DMS 273 (cell line): ENCODE results near the gene CDC42EP5.
"Not testable (repeated sequence)": the region's sequence is repeated elsewhere in the genome, so short reads cannot be mapped to it uniquely, and the experiment has no call there.

ENCODE experiments used
- DNase-seq: peaks from one replicate; lab custom pipeline; 2025; ENCODE audit not compliant: unreplicated experiment; lab: John Stamatoyannopoulos, UW

CDC42EP5 gene

DNA sequence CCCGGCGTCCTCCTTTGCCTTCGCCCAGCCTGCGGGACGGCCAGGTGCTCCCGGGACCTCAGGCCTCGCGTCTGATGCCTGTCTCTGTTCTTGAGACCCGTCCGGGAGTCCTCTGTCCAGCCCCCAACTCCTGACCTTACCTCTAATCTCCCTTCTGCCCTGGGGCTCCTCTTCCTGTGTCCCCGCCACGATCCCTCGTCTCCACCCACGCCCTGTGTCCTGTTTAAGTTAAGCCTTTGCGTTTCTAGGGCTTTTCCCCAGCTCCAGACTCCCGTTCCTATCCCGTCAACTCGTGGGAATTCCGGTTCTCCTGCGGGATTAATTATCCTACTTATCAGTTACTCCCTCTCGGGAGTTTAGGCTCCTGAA lies 23.4 kb downstream of the CDC42EP5 start:
- peak; percentile 64 for DNase-seq

DNA sequence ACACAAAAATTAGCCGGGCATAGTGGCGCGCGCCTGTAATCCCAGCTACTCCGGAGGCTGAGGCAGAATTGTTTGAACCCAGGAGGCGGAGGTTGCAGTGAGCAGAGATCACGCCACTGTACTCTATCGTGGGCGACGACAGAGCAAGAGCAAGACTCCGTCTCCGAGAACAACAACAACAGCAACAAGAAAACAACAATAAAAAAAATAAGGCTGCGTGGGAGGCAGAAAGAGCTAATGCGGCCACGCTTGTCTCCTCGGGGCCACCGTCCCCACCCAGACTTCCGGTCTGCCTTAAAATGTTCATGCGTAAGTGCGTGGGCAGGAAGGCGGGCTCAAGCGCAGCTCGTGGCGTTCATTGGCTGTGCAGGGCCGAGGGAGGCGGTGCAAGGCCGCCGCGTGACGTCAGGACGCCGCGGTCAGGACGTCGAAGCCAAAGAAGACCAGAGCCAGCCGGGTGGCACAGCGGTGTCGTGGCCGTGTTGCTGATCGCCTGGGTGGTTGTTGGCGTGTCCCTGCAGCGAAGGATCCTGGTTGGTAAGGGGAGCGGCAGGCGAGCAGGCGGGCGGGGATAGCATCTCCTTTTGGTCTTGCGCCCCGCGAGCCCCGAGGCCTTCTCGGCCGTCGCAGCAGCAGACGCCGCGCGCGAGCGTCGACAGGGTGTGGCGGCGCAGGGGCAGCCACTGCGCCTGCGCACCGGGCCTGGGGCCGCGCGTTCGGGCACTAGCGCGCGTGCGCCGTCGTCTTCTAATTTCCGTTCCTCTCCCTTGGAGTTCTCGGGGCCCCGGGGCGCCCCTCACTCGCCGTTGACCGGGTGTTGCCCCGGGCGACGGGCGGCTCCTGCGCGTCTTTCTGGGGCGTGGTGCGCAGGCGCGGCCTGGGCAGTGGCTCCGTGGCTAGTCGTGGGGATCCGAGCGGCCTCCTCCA lies 24.1 kb downstream of the CDC42EP5 start, which contains the start of gene LENG8:
LENG8 (plus strand) TSS at position 426 of the 927 bp plus-strand sequence. CDS start 2,146 bp downstream, outside the sequence.
- peak; percentile 98 for DNase-seq

DNA sequence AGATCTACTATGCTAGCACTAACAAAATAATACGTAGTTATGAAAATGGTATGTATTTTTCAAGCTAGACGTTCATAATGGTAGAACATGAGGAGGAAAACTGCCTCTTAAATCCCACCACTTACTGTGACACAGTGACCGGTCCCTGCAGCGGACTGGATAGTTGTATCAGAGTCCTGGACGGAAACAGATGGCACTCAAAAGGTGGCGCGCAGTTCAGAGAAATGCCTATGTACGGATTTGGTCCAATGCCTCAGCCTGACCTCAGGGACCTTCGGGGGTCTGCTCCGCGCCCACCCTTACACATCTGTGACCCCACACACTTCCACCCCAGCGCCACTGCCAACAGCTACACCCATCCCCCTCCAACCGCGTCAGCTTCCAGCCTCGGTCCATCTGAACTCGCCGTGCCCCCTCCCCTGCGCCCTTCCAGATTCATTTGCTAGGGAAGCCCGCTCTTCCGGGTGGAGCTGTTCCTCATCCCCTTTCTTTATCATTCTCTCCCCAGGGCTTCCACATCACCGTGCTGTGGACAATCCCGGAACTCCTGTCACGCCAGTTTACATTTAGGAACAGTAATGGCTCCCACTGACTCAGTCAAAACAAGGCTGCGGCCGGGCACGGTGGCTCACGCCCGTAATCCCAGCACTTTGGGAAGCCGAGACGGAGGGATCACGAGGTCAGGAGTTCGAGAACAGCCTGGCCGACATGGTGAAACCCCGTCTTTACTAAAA lies 24.9 kb downstream of the CDC42EP5 start:
- DNase-seq = peak; percentile 84

DNA sequence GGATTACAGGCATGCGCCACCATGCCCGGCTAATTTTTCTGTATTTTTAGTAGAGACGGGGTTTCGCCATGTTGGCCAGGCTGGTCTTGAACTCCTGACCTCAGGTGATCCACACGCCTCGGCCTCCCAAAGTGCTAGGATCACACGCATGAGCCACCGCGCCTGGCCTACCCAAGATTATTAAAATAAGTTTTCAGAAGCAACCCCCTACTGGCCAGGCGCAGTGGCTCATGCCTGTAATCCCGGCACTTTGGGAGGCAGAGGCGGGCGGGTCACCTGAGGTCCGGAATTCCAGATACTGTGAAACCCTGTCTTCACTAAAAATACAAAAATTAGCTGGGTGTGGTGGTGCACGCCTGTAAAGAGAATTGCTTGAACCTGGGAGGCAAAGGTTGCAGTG lies 26.7 kb downstream of the CDC42EP5 start:
- not testable (repeated sequence) for DNase-seq

DNA sequence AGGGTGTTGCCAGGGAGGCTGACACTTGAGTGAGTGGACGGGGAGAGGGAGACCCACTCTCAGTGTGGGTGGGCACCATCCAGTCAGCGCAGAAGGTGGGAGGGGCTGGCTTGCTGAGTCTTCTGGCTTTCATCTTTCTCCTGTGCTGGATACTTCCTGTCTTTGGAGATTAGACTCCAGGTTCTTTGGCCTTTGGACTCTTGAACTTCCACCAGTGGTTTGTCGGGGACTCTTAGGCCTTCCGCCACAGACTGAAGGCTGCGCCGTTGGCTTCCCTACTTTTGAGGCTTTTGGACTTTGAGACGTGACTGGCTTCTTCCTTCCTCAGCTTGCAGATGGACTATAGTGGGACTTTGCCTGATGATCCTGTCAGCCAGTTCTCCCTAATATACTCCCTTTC lies 28.4 kb downstream of the CDC42EP5 start:
- DNase-seq = no peak

DNA sequence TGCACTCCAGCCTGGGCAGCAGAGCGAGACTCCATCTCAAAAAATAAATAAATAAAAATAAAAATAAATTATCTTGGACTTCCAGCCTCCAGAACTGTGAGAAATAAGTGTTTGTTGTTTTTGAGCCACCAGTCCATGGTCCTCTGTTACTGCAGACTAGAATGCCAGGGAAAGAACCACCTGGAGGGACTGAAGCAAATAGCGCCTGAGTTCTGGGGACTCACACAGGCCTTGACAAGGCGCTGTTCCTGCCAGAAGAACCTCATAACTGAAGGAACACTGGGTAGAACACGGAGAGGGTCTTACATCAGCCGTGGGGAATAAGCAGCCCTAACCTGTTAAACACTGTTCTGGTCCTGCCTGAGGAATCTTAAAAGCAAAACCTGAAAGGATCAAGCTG lies 32.5 kb downstream of the CDC42EP5 start:
- no peak for DNase-seq

DNA sequence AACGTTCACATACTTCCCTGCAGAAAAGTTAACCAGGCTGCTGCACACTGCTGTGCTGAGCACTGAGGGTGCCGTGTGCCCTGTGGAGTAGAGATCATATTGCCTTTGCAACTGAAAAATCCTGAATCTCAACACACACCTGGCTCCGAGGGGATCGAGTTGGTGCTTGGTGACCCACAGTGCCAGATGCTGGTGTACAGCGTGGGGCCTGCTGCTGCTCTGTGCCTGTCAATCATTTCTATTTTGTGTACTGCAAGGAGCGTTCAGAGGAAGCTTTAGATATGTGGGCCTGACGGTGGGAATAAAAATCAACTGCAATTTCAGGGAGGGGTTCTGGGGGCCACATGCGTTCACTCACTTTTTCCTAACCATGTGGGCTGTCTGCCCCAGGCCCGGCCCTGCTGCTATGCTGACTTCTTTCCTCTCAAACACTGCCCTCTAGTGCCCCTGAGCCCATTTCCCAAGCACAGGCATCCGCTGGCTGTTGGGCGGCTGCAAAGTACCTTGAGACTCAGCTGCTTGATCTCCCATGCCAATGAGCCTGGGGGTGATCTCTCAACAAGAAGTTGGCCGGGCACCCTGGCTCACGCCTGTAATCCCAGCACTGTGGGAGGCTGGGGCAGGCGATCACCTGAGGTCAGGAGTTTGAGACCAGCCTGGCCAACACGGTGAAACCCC lies 33.8 kb downstream of the CDC42EP5 start:
- DNase-seq = peak; percentile 72

DNA sequence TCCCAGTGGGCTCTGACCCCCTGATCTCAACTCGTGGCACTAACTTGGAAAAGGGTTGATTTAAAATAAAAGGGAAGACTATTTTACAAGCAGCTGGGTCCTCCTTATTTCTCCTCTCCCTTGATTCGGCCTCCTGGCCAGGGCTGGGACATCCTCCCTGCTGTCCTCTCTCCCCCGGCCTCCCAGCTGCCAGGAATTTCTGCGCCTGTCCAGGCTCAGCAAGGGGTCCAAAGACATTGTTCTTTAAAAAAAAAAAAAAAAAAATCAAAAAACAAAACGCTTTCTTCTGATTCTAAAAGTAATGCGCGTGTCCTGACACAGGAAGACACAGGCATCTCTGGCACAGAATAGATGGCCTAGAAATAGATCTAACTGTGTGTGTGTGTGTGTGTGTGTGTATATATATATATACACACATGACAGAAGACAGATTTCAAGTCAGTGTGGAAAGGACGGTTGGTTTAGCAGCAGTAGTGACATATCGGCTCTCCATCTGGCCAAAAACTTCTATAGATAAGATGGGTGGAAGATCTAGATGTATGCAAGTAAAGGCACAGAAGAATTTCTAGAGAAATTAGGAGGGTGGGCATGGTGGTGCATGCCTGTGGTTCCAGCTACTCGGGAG lies 36.4 kb downstream of the CDC42EP5 start:
- DNase-seq = no peak

DNA sequence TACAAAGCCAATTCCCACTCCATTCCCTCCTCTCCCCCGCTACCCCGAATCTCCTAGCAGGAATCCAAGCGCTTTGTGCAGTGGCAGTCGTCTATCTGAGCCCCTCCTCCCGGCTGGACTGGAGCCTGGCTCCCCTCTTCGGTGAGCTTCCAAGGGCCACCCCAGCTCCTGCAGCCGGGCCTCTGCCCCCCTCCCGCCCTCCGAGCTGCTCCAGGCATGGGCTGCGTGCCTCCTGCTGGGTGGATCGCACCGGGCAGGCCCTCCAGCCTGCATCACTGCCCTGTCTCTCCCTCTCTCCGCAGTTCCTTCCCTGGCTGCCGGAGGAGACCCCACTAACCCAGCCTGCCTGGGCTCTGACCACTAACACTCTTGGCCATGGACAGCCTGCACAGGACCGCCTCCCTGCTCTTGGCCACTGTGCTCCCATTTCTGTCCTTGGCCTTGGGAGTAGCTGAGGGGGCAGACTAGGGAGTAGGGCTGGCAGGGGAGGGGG lies 37.0 kb downstream of the CDC42EP5 start:
- DNase-seq = no peak

DNA sequence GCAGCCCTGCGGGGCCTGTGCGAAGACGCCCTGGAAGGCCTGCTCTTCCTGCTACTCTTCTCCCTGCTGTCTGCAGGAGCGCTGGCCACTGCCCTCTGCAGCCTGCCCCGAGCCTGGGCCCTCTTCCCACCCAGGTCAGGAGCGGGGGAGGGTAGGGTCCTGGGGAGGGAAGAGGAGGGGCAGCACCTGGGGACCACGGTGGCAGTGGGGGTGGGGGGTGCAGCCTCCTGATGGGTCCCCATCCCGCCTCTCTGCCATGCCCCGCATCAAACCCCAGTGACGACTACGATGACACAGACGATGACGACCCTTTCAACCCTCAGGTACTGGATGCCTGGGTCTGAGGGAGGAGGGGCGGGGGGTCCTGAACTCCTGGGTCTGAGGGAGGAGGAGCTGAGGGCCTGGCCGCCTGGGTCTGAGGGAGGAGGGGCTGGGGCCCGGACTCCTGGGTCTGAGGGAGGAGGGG lies 37.5 kb downstream of the CDC42EP5 start:
- DNase-seq = no peak

DNA sequence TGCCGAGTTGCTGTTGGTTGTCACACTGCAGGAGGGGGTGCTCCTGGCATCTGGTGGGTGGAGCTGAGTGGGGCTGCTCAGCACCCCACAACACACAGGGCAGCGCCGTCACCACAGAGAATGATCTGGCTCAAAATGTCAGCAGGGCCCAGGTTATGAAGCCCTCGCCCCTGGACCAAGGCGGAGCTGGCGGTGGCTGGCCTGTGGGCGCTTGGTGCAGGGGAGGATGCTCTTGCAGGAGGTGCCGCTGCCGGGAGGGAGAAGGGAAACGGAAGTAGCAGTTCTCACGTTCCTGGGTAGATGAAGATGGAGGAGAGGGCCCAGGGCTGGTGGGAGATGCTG lies 38.3 kb downstream of the CDC42EP5 start:
- DNase-seq = no peak

DNA sequence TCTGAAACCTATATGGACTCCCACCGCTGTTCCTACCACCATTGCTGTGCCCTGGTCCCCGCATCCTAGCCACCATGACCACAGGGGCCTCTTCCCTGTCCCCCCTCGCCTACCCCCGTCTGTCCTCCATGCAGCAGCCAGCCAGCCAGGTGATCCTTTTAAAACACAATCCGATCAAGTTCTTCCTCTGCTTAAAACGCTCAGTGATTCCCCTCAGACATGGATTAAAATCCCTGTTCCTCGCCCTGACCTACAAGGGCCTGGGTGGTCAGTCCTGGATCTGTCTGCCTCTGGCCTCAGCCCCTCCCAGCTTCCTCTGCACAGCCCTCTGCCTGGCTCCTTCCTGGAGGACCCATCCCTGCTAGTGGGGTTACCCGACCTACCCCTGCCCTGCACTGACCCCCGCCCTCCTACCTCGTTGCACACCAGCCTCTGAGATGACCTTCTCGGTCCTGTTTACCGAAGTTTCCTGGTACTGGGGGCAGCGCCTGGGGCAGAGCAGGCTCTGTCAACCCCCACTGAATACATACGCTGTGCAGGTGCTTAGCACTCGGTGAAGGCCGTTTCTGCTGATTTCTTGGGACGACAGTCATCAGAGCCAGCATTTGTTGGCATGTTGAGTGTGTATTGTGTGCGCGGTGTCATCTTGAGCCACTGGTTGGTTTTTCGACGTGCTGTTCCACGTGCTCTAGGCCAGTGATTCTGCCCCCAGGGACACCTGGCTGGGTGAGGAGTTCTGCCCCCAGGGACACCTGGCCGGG lies 38.8 kb downstream of the CDC42EP5 start:
- DNase-seq = no peak

DNA sequence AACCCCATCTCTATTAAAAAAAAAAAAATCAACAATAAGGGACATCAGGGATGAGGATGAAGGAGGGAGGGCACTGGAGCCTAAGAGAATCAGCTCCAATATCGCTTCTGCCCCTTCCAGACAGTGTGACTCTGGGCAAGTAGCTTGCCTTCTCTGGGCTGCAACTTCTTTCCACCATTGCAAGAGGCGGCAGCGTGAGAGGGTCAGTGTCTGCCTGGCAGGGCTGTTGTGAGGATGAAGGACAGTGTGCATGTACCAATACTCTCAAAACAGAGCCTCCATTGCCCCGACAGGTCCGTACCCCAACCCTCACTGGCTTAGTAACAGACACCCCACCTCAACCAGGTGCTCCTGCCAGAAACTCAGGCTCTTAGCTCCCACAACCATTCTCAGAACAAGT lies 39.4 kb downstream of the CDC42EP5 start:
- DNase-seq = no peak

DNA sequence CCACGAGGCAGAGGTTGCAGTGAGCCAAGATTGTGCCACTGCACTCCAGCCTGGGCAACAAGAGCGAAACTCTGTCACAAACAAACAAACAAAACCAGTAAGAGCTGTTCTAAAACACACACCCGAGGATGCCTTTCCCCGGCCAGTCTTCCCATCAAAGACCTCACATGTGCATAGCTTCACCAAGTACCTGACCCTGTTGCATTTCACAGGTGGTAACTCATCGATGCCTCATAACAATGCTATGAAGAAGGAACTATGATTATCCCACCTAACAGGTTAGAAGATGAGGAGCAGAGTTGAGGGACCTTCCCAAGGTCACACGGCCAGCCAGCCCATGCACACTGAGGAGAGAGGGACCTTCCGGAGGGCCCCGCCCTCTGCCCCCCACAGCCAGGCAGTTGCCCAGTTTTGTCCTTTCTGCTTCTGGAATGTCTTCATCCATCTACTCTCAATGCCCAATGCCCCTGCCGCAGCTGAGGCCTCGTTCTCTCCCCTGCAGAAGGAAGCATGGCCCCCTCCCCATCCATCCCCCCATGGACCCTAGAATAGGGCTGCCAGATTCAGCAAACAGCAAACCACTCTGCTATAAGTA lies 40.9 kb downstream of the CDC42EP5 start:
- DNase-seq = no peak

DNA sequence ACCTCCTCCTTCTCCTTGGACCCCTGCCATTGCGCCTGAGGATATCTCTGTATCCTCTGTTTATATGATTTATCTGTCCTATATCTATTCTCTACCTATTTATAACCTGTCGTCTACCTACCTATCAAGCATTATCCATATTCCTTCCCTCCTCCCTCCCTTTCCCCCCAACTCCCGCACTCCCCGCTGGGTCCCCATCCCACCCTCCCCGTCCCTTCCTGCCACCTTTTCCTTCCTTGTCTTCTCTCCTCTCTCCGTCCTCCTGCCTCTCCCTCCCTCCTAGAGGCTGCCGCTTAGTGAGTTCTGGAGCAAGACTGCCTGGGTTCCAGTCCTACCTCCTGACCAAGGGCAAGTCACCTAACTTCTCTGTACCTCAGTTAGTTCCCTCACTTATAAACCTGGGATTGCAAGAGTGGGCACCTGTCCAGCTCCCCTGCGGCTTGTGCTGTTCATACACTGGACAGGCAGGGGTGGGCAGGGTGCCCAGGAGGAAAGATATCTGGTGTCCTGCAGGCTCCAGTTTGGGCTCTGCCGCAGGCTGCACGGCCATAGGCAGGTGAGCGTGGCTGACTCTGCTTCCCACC lies 41.7 kb downstream of the CDC42EP5 start:
- DNase-seq = peak; percentile 34

DNA sequence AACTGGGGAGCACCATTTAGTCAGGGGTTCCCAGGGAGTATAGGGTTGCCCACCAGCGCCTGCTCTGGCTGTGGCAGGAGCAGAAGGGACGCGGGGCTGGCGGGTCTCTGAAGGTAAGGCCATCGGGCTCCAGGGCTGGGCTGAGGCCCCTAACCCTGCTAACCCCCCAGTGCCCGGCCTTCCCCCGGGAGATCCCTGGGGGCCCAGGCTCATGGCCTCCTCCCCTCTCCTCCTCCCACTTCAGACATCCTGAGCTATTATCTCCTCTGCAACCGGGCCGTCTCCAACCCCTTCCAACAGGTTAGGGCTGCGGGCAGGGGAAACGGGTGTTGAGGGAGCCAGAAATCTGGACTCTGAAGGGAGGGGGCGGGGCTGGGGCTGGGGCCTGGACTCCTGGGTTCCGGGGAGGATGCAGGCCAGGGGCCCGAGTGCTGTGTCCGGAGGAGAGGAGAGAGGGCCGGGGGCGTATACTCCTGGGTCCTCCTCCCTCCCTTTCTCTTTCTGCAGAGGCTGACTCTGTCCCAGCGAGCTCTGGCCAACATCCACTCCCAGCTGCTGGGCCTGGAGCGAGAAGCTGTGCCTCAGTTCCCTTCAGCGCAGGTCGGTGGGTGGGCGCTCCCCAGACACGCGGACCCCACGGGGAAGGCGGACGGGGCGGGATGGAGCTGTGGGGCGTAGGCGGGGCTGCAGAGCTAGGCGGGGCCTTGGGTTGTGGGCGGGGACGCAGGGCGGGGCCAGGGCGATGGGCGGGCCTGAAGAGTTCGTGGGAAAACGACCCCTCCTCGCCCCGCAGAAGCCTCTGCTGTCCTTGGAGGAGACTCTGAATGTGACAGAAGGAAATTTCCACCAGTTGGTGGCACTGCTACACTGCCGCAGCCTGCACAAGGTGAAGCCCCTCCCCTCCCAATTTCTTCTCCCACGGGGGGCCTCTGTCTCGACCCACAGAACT lies 42.5 kb downstream of the CDC42EP5 start:
- peak; percentile 55 for DNase-seq

DNA sequence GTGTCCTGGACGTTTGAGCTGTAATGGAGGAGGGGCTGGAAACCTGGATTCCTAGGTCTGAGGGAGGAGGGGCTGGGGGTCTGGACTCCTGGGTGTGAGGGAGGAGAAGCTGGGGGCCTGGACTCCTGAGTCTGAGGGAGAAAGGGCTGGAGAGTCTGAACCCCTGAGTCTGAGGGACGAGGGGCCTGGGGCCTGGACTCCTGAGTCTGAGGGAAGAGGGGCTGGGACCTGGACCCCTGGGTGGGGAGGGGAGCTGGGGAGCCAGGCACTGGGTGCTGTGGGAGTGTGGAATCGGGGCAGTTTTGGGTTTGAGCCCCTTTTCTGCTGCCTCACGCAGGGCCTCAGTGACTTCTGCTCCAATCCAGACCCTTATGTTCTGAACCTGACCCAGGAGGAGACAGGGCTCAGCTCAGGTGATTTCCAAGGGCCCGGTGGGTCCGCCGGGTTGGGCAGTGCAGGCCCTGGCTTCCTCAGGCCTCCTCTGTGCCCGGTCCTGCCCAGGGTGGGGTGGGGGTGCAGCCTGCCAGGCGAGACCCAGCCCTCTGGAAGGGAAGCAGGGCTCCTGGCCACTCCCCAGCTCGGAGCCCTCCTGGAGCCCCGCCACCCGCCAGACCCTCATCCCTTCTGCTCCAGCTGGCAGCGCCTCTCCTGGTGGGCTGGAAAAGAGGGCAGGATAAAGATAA lies 43.4 kb downstream of the CDC42EP5 start:
- peak; percentile 29 for DNase-seq

DNA sequence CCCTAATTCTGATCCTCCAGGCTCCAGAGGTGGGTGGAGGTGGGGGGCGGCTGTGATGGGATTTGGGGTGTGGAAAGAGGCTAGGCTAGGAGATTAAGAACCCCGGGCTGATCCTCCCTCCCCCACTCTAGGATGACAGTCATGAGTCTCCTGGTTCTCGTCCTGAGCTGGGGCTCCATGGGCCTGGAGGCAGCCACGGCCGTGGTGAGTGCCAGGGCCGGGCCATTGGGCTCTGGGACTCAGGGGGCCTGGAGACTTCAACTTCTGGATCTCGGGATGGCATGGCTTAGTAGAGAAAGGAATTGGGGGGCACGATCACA lies 44.0 kb downstream of the CDC42EP5 start:
- DNase-seq = no peak
